HG03139 (cell line): Measurements from ENCODE around the gene NMT1.
"Not testable (repeated sequence)": the region's sequence is repeated elsewhere in the genome, so short reads cannot be mapped to it uniquely, and the experiment has no call there.

Source experiments
- ATAC-seq: cut with Tn5 transposase; IDR thresholded peaks from one replicate; pipeline ENCODE4 v1.9.1; 2021; ENCODE audit not compliant: unreplicated experiment

The NMT1 gene

DNA sequence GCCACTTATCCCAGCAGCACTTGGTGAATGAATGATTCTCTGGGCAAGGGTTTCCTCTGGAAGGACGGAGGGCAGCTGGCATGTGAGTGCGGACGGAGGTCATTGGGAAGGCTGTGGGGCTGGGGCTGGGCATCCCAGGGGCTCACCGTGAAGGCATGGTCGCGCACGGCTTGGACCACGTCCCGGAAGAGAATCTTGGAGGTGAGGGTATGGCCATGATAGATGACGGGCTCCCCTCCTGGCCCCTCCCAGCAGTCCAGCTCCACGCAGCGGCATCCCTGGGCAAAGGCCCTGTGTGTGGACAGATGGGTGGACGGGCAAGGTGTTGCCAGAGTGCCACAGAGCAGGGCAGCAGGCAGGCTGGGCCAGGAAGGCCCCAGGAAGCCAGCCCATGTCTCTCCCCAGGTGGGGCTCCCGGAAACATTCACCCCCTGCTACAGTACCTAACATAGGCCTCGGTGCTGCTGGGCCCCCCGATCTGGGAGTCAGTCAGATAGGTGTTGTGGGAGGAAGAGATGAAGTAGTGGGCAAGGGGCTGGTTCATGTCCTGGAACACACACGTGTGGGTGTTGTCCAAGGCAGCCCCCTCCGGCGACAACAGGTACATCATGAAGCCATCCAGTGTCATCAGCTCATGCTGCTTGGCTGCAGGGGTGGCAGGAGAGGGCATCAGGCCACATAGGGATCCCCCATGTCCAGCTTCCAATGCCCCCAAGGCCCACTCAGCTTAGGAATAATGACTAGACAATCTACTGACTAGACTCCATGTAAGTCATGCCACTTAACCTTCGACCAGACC lies 56.9 kb downstream of the NMT1 start:
- ATAC-seq: no peak

- no peak for ATAC-seq
Measured at GRCh38 chr17:45118691-45119090, 57.6 kb downstream of the NMT1 start.

GRCh38 chr17:45119964-45120363 lies 58.8 kb downstream of the NMT1 start:
- no peak for ATAC-seq

DNA sequence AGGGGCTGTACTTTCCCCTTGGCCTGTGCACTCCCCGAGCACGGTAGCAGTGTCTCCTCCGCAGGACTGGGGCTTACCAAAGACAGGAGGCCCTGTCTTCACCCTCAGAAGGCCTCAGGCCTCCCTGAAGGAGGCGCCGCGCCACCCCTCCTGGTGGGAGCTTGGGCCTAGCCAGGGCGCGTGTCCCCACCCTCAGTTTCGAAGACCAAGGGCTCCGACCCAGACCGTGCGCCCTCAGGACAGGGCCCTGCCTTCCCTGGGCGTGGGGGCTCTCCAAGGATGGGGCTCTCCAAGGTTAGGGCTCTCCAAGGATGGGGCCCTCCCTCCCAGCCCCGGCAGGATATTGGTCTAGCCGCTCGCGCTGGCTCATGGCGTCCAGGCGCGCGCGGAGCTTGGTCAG lies 59.4 kb downstream of the NMT1 start:
- ATAC-seq: no peak

DNA sequence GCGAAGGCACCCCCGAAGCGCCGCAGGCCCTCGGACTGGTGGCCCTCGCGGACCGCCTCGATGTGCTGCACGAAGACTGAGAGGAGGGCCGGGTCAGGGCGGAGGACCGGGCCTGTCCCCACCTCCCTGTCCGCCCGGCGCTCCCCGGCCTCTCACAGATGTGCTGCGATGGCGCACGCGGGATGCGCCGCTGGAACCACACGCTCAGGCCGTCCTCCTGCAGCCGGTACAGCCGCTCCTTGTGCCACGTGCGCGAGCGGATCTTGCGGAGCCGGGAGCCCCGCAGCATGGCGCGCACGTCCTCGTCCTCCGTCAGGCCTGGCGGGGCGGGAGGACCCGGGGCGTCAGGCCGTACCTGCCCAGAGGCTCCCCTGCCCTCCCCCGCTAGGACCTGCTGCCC lies 59.9 kb downstream of the NMT1 start:
- ATAC-seq: no peak

- ATAC-seq: no peak
Measured at GRCh38 chr17:45123076-45123770, 62.1 kb downstream of the NMT1 start.

DNA sequence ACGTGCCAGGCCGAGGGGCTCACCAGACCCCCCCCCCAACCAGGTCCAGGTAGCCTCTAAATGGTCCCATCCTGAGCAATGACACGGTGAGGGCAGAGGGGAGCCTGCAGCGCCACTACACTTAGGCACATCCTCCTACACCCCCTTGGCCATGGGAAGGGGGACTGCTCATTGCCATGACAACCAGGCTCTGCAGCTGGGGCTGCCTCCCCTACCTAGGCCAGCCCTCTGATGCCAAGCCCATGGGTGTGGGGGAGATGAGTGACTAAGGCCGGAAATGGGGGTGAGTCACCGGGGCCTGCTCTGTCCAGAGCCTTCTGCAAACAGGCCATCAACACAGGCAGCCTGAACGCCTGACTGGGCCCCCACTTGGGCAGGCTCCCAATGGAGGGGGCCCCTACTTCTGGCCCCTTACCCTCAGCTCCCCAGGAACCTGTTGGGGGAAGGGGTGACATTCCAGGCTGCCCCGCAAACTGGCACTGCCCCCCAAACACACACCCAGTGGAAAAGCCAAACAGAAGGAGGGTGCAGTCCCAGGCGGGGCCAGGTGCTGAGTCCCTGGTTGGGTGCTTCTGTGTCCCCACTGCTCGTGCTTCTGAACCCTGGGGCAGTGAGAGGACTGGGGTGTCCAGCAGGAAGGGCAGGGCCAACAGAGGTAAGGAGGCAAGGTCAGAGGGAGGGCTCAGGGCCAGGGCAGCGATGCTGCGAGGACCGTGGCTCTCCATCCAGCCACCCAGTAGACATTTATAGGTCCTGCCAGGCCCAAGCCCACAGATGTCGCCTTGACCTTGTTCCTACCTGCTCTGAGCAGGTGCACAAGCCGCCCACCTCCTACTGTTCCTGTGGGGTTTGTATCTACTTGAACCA lies 63.0 kb downstream of the NMT1 start:
- ATAC-seq: no peak

DNA sequence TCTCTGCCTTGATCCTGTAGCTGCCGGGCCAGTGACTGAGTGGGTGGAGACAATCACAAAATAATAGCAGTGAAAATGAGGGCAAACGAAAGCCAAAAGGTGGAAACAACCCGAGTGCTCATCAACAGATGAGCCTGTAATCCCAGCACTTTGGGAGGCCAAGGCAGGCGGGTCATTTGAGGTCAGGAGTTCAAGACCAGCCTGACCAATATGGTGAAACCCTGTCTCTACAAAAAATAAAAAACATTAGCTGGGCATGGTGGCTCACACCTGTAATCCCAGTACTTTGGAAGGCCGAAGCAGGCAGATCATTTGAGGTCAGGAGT lies 63.6 kb downstream of the NMT1 start:
- not testable (repeated sequence) for ATAC-seq

- no peak for ATAC-seq
Measured at GRCh38 chr17:45125509-45125908, 64.4 kb downstream of the NMT1 start.

DNA sequence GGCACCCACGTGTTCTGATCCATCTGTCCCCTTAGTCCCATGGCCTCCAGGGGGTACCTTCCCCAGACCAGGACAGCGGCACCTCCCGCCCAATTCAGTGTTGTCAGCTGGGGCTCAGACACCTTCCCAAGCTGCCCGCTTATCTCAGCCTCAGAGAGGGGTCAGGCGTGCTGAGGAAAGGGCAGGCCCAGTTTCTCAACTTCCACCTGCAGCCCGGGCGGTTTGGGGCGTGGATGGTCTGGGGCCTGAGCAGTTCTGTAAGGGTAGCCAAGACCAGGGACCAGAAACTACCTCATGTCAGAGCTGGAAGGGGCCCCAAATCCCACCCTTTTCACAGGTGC lies 66.1 kb downstream of the NMT1 start:
- ATAC-seq: no peak

- no peak for ATAC-seq
Measured at GRCh38 chr17:45127548-45128300, 66.6 kb downstream of the NMT1 start.

DNA sequence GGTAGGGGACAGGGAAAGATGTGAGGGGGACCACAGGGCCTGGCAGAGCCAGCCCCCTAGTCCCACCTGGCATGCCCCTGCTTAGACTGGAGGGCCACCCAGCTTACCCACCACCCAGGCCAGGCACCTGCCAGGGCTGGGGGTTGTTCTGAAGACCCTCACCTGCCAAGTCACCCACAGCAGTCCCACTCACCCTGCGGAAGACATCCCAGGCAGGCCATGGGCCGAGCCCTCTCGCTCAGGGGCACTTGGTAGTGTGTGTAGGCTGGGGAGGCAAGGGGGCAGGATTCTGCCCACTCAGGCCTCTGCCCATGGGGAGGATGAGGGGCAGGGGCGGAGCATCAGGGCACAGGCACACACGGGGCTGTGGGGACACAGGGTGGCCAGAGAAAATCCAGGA lies 67.2 kb downstream of the NMT1 start:
- ATAC-seq: no peak

GRCh38 chr17:45128989-45129388 lies 67.9 kb downstream of the NMT1 start:
- no peak for ATAC-seq

DNA sequence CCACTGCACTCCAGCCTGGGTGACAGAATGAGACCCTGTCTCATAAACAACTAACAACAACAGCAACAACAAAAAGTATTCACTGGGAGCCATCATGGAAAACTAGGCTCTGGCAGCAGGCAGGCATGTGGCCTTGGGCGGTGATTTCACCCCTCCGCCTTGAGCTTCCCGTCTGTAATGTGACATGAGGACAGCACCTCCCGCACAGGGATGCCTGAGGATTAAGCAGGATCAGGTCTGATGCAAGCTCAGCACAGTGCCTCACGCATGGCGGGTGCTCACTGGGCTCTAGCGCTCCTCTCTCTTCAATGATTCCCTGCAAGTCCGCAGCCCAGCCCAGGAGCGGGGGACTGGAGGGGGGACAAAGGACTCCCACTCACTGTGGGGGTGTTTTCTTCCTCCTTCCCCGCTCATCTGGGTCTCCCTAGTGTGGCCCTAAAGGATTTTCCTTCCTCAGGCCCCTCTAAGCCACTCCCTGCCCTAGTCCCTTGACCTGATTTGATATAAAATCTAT lies 68.4 kb downstream of the NMT1 start:
- no peak for ATAC-seq

GRCh38 chr17:45129940-45130680 lies 69.0 kb downstream of the NMT1 start:
- ATAC-seq: no peak

DNA sequence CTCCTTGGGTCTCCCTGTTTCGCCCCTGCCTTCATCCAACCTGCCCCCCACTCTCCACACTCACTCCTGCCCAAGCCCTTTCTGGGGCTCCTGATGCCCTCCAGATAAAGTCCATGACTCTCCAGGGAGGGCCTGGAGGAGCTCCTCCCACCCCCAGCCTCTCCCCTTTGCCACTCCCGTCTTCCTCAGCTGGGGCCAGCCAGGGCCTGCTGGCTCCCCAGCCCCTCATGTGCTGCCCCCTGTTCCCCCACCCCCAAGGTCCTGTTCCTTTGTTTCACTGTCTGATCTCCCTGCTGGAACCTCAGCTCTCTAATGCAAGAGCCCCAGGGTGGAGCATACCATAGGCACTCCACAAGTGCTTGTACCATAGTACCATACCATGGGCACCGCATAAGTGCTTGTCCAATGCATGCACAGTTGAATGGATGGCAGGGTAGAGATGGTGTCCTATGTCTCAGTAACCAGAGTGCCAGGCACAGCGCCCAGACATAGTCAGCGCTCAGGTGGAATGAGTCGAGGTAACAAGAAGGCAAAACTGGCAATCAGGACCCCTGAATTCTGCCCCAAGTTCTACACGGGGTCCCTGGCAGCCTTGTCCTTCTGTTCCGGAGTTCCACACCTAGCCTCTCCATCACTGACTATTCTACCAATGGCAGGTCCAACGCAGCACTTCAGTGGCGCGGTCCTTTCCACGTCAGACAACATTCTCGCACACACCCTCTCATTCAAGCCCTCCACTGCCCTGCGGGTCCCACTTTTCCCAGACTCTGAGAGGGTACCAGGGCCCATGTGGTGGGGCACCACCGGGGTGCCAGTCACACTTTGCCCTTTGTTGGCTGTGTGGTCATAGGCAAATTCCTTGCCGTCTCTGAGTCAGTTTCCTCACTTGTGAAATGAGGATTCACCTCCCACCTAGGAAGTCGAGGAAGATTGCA lies 69.8 kb downstream of the NMT1 start:
- ATAC-seq: no peak

DNA sequence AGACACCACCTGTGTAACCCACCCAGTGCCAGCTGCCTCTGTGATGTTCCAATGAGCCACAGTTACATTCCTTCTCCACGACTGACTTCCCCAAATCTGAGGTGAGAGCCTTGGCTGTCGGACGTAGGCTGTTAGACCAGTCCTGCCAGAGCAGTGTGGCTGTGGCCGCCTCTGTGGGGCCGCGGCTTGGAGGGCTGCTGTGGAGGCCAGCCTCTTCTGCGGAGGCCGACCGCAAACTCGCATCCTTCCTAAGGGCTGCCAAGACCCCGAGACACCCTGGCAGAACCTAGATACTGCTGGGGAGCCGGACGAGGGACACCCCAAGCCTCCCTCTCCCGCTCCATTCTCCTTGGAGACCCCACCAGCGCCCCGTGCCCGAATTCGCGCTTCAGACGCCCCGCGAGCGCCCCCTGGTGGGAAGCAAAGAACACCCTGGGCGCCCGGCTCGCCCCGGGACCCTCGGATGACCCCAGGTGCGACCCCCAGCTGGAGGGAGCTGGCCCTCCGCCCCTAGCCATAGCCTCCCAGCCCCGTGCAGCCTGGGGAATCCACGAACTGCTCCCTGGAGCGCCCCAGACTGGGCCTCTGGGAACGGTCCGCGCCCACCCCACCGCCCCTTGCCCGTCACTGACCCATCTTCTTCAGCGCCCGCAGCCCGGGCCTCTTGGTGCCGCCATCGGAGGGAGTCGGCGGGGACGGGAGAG lies 70.7 kb downstream of the NMT1 start:
- no peak for ATAC-seq

DNA sequence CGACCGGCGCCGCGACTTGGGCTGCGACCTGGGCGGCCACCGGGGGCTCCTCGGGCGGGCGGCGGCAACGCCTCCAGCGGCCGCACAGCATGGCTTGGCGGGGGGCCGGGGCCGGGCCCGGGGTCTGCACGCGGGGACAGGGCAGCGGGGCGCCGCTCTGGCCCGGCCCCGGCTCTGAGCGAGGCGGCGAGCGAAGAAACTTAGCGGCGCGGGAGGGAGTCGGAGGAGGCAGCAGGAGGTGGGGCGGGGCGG lies 71.1 kb downstream of the NMT1 start, which contains the start of gene PLCD3:
TSS of gene PLCD3 (minus strand) at position 196 of the 252 bp plus-strand sequence. CDS start at position 91, 105 bp downstream.
- ATAC-seq: no peak
